ENCODE results near the gene KNDC1.
A peak's percentile ranks its signal among the peaks of the same experiment; 100 is the strongest.
"Not testable (repeated sequence)": the region's sequence is repeated elsewhere in the genome, so short reads cannot be mapped to it uniquely, and the experiment has no call there.

Gene KNDC1

DNA sequence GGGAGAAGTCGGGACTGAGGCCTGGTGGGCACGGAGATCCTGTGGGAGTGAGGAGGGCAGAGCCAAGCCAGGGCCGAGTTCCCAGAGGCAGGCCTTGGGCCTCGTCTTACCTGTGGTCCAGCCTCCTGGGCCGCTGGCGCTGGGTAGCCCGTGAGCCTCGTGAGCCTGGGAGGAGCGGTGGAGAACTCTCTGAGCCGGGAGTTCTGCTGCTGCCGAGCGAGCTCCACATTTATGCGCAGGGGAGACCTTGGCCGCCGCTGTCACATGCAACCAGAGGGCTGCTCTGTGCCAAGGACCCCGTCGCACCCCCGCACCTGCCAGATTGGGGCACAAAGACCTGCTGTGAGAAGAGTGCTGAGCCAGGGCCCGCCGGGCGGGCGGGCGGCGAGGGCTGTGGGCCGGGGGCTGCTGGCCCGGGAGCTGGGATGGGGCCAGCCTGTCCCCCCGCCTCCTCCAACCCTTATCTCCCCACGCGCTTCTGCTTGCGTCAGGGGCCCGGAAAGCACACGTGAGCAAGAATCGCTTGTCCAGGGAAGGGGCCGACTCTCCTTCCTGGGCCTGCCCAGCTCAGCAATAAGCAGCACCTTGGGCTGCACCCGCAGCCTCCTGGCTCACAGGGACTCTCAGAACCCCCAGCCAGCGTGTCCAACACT lies 87.8 kb downstream of the KNDC1 start:
- DNase-seq, result no peak

DNA sequence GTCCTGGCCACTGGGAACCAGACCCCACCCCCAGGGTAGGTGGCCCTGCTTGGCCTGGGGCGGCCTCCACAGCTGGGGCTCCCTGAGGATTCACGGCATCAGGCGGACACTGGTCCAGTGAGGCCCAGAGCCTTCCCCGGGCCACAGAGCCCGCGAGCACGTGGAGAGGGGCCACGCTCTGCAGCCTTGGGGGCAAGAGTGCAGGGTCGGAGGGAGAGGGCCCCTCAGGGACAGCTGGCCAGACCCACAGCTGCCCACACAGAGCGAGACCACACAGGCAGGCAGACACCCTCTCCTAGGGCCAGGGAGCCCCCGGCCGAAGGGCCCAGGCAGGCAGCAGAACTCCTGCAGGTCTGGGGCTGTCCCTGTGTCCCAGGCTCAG lies 88.3 kb downstream of the KNDC1 start:
- DNase-seq, result no peak

DNA sequence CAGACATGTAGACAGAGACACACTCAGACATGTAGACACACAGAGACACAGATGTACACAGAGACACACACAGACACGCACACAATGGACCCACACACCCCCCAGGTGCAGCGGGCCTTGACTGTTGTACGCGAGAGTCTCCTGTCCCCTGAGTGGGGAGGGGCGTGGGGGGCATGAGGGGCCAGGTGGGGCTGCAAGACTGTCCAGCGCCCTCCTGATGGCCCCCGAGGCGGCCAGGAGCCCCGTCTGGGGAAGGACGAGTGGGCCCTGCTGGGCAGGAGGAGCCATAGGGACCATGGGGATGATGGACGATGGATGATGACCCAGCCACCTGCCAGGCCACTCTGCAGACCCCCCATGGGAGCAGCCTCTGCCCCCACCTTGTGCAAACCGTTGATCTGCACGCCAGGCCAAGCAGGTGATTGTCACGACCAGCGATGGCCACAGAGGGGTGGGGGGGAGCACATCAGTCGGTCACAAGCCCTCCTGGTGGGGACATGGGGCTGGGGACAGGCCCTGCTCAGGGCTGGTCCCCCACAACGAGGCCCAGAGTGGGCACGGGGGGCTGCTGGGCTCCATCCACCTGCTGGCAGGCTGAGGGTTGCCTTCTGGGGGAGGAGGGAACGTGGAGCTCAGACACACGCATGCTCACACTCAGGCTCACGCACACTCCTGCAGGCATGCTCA lies 89.2 kb downstream of the KNDC1 start:
- no peak for DNase-seq

DNA sequence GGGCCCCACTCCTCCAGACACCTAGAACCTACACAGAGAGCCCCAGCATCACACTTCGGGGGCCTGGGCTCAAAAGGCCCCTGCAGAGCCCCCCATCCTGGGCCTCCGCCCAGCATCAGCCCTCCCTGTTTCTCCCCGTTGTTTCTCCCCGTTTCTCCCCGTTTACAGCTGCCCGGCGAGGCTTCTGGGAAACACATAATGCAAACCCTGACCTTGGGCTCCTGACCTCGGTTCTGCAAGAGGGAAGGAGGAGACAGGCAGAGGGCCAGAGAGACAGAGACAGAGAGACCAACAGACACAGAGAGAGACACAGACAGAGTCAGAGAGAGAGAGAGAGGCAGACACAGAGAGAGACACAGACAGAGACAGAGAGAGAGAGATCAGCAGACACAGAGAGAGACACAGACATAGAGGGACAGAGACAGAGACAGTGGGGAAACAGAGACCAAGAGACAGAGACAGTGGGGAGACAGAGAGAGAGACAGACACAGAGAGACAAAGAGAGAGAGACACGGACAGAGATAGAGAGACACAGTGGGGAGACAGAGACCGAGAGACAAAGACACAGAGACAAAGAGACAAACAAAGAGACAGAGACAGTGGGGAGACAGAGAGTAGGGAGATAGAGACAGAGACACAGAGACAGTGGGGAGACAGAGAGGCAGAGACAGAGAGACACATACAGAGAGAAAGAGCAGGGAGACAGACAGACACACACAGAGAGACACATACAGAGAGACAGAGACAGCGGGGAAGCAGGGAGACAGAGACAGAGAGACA lies 90.1 kb downstream of the KNDC1 start:
- no peak for DNase-seq

DNA sequence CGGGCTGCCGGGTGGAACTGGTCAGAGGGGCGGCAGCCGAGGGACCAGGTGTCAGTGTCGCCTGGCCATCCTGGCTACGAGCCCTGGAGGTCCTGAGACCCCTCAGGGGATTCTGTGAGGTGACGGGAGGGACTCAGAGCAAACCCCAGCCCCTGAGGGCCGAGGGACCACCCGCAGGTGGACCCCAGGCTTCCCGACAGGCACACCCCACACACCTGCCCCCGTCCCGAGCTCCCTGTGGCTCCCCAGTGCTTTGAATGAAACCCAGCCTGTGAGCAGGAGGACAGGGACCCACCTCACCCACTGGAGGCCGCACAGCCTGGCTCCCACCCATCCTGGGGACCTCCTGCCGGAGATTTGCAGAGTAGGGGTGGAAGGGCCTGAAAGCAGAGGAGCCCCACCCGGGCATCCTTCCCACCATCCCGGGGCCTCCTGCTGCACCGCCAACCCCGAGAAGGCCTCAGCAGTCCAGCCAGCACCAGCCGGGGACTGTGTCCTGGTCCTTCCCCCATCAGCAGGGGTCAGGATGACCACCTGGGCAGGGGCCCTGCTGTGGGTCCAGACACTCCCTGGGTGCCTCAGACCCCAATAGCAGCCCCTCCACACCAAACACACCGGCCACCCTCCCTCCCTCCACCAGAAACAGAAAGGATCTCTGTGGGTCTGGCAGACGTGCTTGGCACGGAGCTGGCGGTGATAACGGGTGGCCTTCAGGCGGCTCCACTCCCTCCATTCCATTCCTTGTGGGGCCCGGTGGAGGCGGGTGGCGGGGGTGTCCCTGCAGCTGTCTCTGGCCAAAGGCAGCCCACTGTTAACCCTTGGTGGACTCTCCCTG lies 91.6 kb downstream of the KNDC1 start:
- DNase-seq, result no peak

DNA sequence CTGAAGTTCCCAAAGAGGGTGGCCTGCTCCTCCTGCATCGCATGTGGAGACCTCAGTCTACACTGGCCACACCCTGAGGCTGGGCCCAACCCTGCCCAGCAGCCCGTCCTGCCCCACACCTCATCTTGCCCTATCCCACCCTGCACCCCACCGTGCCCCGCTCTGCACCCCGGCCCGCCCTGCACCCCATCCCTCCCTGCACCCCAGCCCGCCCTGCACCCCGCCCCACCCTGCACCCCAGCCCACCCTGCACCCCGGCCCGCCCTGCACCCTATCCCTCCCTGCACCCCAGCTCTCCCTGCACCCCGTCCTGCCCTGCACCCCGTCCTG lies 92.2 kb downstream of the KNDC1 start:
- DNase-seq, result no peak

DNA sequence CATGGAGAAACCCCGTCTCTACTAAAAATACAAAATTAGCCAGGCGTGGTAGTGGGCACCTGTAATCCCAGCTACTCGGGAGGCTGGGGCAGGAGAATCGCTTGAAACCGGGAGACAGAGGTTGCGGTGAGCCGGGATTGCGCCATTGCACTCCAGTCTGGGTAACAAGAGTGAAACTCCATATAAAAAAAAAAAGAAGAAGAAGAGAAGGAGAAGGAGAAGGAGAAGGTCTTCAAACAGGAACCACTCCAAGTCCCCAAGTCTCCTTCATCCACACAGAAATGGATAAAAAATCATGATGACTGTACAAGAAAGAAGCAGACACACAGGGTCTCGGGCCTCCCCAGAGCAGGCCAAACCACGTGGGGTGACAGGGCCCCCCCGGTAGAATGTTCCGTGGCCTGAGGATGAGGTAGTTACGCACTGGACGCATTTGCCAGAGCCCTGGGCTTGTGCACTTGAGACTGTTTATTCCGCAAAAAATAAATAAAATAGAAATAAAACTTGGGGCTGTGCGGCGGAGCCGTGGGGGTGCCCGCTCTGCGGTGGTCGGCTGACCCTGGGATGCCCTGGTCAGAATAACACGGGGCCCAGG lies 93.4 kb downstream of the KNDC1 start:
- DNase-seq, result no peak

DNA sequence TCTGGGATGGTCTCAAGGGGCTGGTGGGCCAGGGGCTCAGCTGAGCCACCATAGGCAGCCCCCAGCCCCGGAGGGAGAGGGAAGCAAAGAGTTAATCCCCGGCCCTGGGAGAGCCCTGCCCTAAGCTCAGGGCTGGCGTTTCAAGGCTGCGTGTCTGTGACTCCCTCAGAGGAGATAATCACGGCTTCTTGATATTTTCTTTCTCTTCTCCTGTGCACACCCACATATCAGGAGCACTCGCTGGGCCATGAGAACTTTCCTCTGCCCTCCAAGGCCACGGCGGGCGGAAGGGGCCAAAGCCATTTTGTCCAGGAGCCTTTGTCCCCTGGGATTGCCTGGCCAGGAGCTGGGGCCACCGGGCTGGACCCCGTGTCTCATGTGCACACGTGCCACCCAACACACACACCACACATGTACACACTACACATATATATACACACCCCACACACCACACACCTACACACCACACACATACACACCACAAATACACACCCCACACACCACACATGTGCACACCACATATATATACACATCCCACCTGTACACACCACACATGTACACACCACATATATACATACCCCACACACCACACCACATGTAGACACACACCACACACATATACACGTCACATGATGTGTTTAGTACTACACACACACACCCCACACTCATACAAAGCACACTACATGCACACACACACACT lies 94.6 kb downstream of the KNDC1 start:
- DNase-seq, result no peak

DNA sequence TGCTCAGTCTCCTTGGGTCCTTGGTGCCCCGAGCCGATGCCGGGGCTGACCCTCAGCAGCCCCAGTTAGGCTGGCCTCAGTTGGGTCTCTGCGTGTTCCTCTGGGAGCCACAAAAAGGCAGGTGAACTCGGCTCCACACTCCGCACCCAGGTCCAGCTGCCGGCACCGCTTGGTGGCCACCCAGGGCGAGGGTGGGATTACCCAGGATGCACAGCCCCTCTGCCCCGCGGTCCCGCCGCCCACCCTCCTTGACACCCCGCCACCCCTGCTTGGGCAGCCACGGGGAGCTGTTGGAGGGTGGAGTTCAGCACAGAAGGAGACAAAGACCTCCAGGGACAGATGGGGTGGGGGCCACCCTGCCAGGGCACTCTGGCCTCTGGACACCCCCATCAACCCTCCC lies 95.3 kb downstream of the KNDC1 start:
- no peak for DNase-seq

DNA sequence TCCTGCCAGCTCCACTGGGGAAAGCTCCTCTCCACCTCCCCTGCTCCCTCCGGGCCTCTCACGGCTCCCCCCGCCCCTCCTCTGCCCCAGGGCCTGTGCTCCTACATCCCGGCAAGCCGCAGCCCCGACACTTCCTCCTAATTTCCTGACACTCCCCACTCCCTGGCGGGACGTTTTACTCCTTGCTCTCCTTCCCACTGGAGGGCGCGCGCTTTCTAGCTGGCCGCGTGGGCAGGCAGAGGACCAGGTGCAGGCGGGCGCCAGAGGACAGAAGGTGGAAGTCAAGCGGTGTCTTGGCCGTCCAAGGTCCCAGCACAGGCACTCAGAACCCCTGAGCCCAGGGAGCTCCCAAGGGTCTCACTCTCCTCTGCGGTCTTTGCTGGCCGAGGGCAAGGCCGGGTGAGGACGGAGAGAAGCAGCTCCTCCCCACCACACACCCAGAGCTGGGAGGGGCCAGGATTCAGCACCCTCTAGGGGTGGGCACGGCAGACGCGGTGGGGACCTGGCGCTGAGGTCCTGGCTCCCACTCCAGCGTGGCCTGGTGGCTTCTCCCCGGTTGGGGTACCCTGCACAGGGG lies 97.6 kb downstream of the KNDC1 start:
- peak in 1 of 2 experiments; percentile 19 for DNase-seq

DNA sequence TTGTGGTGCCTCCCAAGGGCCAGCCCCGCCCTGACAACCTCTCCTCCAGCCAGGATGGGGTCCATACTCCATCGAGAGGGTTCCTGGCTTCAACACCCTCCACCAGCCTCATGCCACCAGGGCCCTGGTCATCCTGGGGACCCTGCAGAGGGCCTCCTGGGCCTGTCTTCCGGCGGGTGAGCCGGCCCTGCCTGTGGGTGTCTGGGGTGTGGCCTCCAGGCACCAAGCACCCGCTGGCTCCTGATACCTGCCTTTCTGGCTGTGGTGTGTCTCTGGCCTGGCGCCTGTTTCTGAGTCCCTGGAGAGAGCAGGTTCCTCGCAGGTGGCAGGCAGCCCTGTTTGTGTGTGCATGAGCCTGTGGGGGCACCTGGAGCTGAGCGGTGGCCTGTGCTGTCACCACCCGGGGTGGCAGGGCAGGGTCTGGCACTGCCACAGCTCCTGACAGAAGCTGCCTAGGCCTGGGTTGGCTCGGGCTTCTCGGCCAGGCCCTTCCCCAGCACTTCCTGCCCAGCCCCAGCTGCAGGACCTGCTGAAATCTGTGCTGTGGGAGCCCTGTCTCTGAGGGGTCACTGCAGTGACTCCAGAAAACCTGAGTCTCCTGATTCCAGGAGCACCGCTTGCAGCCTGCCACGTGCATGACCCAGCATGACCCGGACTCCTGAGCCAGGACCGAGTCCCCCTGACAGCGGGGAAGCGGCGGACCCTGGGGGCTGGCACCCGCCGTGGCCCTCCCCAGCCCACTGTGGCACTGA lies 98.2 kb downstream of the KNDC1 start:
- DNase-seq, result no peak

DNA sequence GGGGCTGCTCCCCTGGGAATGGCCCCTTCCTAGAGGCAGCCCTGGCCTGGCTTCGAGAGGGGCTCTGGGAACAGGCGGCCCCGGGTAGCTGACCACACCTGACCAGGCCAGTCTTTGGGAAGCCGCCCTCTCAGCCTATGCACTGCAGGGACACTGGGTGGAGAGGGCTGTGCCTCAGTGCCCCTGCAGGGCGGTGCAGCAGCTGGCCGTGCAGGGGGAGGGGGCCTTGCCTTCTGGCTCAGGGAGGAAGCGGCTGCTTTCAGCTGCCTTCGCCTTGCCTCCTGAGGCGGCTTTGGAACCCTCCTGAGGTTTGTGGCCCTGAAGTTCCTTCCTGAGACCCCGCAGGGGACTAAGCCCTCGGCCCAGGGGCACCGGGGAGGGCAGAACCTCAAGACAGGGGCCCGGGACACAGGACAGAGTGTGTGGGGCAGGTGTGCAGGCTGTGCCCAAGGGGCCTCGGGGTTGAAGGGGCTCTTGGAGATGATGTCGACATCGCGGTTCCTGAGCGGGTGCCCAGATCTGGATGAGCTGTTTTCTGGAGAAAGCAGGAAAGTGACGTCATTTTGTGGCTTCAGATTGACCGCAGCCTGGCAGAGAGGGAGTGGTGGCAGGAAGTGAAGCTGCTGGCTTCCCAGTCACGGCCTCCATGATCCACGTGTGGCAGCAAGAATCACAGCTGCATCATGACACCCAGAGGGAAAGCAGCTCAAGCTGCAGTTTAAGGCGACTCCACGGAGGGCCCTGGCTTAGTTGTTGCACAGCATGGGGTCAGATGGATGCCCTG lies 99.0 kb downstream of the KNDC1 start:
- no peak for DNase-seq

DNA sequence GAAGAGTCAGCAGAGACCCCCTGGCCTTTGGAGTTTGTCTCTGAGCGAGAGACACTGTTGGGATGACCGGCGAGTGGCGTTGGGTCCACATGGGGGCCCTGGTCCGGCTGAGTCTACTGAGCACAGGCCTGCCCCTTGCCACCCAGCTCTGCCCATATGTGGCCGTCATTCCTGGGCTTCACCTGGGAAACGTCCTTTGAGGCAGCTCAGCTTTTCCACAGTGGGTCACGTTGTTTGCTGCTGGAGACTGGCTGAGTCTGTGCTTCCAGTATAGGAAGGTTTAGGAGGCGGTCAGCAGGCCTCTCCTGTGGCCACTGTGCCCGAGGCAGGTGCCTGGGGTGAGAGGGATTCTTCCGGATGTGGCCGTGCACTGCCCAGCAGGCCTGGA lies 99.6 kb downstream of the KNDC1 start:
- DNase-seq, result no peak

DNA sequence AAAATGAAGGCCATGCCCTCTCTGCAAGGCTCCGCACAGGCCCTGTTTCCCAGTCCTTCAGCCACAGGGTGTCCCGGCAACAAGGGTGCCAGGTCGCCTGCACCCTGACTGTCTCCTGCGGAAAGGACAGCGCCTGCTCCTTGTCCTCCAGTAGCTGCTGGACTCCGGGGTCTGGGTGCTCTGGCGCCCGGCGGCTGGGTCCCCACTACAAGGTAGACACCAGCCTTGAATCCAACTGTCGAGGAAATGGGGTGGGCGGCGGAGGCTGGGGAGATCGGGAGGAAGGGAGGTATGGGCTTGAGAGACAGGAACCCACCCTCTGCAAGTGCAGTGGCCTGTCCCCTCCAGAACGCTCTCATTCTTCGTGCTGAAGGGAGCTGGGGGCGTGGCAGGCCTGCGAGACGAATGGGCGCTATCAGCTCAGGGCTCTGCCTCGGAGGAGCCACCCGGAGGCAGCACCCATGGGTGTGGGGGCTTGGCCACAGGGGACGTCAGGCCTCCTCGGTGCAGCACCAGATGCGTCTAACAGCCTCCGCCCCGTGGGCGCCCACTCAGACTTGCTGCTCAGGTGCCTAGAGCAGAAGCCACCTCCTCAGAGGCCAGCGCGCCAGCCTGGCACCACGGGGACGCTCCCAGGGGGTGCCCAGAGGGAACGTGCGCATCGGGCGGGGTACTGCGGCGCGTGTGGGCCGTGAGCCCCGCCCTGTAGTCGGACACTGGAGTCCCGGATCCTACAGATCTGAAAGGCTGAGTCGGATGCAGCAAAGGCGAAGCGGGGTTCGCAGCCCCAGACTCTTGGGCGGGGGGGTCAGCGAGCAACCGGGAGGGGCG lies 101.1 kb downstream of the KNDC1 start:
- DNase-seq, result peak in 1 of 2 experiments; percentile 5

DNA sequence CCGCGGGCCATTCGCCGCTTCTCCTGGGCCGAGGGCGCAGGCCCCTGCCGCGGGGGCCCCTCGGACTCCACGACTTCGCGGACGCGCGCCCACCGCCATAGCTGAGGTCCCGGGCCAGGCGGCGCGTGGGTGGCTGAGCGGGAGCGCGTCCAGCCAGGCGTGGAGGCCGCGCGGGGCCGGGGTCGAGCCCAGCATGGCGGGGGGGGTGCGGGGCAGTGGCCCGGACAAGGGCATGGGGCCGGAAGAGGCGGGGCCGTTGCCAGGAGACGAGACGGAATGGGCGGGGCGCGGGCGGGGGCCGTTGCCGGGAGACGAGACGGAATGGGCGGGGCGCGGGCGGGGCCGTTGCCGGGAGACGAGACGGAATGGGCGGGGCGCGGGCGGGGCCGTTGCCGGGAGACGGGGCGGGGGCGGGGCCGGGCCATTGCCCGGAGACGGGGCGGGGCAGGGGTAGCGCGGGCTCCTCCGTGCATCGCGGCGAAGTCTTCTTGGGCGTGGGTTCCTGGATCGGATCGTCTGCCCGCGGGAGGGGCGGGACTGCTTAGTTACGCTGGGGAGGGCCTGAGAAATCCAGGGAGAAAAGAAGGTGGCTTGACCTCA lies 101.8 kb downstream of the KNDC1 start:
- DNase-seq, result peak in 1 of 2 experiments; percentile 46

DNA sequence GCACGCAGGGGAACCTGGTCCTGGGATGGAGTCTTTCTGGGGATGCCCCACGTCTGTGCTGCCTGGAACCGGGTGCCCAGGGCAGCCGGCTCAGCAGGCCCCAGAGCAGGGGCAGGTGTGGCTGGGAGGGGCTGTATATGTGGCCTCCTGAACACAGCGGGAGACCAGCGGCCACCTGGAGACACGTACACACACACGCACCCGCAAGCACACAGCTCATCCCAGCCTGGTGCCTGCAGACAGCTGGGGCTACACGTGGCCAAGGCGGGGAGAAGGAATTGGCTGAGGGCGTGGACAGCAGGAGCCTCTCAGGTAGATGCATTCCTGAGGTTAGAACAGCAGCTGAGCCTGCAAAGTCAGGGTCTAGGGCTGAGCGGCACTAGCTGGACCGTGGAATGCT lies 102.7 kb downstream of the KNDC1 start:
- DNase-seq, result peak; percentile 5 to 16

DNA sequence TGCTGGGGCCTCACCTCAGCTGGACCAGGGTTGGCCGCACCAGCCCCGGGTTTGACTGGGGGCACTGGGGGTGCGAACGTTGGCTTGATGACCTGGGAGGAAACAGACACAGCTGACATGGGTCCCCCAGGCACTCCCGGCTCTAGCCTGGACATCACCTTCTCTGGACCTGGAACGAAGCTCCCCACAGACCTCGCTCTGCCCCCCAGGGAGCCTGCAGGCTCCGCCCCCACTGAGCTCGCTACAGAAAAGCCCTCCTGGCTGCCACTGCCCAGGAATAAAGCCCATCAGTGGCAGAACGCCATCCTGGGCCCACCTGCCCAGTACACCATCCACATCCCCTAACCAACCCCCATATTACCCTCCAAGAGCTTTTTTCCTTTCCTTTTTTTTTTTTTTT lies 103.7 kb downstream of the KNDC1 start:
- DNase-seq, result no peak

DNA sequence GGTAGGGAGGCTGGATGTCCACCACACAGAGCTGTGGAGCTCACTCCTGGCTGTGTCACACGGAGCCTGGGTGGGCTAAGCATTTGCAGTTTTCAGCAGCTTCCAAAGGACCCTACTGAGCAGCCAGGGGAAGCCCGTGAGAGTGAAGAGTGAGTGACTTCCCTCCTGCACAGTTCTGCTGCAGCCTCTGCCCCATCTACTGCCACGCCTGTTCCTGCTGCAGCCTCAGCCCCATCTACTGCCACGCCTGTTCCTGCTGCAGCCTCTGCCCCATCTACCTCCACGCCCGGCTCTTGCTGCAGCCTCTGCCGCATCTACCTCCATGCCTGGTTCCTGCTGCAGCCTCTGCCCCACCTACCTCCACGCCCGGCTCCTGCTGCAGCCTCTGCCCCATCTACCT lies 104.4 kb downstream of the KNDC1 start:
- no peak for DNase-seq

DNA sequence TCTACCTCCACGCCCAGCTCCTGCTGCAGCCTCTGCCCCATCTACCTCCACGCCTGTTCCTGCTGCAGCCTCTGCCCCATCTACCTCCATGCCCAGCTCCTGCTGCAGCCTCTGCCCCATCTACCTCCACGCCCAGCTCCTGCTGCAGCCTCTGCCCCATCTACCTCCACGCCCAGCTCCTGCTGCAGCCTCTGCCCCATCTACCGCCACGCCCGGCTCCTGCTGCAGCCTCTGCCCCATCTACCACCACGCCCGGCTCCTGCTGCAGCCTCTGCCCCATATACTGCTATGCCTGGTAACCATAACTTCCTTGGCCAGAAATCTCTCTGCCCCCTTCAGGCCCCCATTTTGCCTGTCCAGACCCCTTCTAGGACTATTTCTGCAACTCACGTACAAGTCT lies 105.0 kb downstream of the KNDC1 start:
- not testable (repeated sequence) for DNase-seq

Measured in NCI-H524 (cell line).